Hypothalamus (tissue), 51 donors: ENCODE data around the gene PAPSS2.
"Not testable (repeated sequence)": the region's sequence is repeated elsewhere in the genome, so short reads cannot be mapped to it uniquely, and the experiment has no call there.

Source experiments
- DNase-seq, 51 donors: peaks; one replicate each; lab custom pipeline; 2025; lab: John Stamatoyannopoulos, UW

The PAPSS2 gene

GRCh38 chr10:87640043-87640442 is 19.6 kb upstream of the PAPSS2 start:
- DNase-seq: no peak

- DNase-seq: no peak
Observed at GRCh38 chr10:87642486-87642885, 17.2 kb upstream of the PAPSS2 start.

- DNase-seq: no peak
Observed at GRCh38 chr10:87642988-87643387, 16.7 kb upstream of the PAPSS2 start.

GRCh38 chr10:87643920-87644319 is 15.8 kb upstream of the PAPSS2 start:
- no peak for DNase-seq

- not testable (repeated sequence) for DNase-seq
Observed at GRCh38 chr10:87644500-87644899, 15.2 kb upstream of the PAPSS2 start.

GRCh38 chr10:87646192-87646909 is 13.3 kb upstream of the PAPSS2 start:
- DNase-seq: no peak

- DNase-seq: no peak
Observed at GRCh38 chr10:87646935-87647334, 12.7 kb upstream of the PAPSS2 start.

- no peak for DNase-seq
Observed at GRCh38 chr10:87650838-87651589, 8.7 kb upstream of the PAPSS2 start.

- no peak for DNase-seq
Observed at GRCh38 chr10:87651801-87652200, 7.9 kb upstream of the PAPSS2 start.

GRCh38 chr10:87652261-87652660 is 7.4 kb upstream of the PAPSS2 start:
- no peak for DNase-seq

GRCh38 chr10:87654212-87654611 is 5.5 kb upstream of the PAPSS2 start:
- DNase-seq: no peak

GRCh38 chr10:87656431-87657072 is 3.1 kb upstream of the PAPSS2 start:
- DNase-seq: peak in 4 of 51 donors; percentile 6 to 19 (median 8)

GRCh38 chr10:87657371-87657770 is 2.3 kb upstream of the PAPSS2 start:
- DNase-seq: no peak

GRCh38 chr10:87658321-87658795 is 1.3 kb upstream of the PAPSS2 start:
- peak in 1 of 51 donors; percentile 1 for DNase-seq

- DNase-seq: peak in 1 of 51 donors; percentile 6
Observed at GRCh38 chr10:87658858-87659555, 671 bp upstream of the PAPSS2 start.

GRCh38 chr10:87660484-87661133 is 931 bp downstream of the PAPSS2 start:
- DNase-seq: no peak

- DNase-seq: no peak
Observed at GRCh38 chr10:87661861-87662785, 2.4 kb downstream of the PAPSS2 start.

GRCh38 chr10:87664276-87664701 is 4.6 kb downstream of the PAPSS2 start:
- no peak for DNase-seq

- DNase-seq: no peak
Observed at GRCh38 chr10:87667493-87667892, 7.8 kb downstream of the PAPSS2 start.
